Uterus (tissue), 2 donors: Measurements from ENCODE around the gene ACR.
"Not testable (repeated sequence)": the region's sequence is repeated elsewhere in the genome, so short reads cannot be mapped to it uniquely, and the experiment has no call there.

Experiments used
- POLR2A ChIP-seq, 2 donors: fragments of 450-650 bp; IDR thresholded peaks; one replicate each; pipeline ENCODE4 v1.6.1; 2016; ENCODE audit warnings: antibody characterized with exemption in 2 of 2, mild to moderate bottlenecking in 1 of 2, moderate library complexity in 1 of 2
- TF ChIP-seq, protein P1 (sequence below), 4 experiments: fragments of 200-600 bp in 2 of 4; fragments of 450-650 bp in 2 of 4; sonication (generic) in 2 of 4; IDR thresholded peaks; one replicate each; pipeline ENCODE4 v1.5.1; 2016 to 2019; ENCODE audit warnings: antibody characterized with exemption in 4 of 4, mild to moderate bottlenecking in 2 of 4, moderate library complexity in 1 of 4

- TF ChIP-seq, protein P1, sequence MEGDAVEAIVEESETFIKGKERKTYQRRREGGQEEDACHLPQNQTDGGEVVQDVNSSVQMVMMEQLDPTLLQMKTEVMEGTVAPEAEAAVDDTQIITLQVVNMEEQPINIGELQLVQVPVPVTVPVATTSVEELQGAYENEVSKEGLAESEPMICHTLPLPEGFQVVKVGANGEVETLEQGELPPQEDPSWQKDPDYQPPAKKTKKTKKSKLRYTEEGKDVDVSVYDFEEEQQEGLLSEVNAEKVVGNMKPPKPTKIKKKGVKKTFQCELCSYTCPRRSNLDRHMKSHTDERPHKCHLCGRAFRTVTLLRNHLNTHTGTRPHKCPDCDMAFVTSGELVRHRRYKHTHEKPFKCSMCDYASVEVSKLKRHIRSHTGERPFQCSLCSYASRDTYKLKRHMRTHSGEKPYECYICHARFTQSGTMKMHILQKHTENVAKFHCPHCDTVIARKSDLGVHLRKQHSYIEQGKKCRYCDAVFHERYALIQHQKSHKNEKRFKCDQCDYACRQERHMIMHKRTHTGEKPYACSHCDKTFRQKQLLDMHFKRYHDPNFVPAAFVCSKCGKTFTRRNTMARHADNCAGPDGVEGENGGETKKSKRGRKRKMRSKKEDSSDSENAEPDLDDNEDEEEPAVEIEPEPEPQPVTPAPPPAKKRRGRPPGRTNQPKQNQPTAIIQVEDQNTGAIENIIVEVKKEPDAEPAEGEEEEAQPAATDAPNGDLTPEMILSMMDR (IDR thresholded peaks at IDR 0.05) = not testable (repeated sequence)
- not testable (repeated sequence) for TF ChIP-seq POLR2A (IDR thresholded peaks at IDR 0.05)
Measured at GRCh38 chr22:50782253-50782652, 44.2 kb downstream of the ACR start.
